ENCODE results near the gene TLCD3A.
A peak's percentile ranks its signal among the peaks of the same experiment; 100 is the strongest.

Gene TLCD3A

GRCh38 chr17:789931-790873 lies 57.8 kb downstream of the TLCD3A start:
- peak; percentile 59 for DNase-seq

GRCh38 chr17:790874-791247 lies 58.5 kb downstream of the TLCD3A start:
- peak; percentile 20 for DNase-seq

GRCh38 chr17:791829-792228 lies 59.4 kb downstream of the TLCD3A start:
- DNase-seq: no peak

- no peak for DNase-seq
Measured at GRCh38 chr17:792277-792676, 59.9 kb downstream of the TLCD3A start.

All from fibroblast of upper back skin (primary cell).